HepG2 (cell line): Measurements from ENCODE around the gene CMC1. TPM values are rescaled to one million over a fixed set of nuclear protein-coding genes. Genes with fewer than 3 reads are reported as not detected.

Experiments
- ARID2 ChIP-seq: sonication (generic); formaldehyde crosslinking; IDR thresholded peaks from 2 replicates; pipeline ENCODE4 v1.8.1; 2022; ENCODE audit warnings: mild to moderate bottlenecking, missing genetic modification reagents, borderline replicate concordance
- MED1 ChIP-seq: sonication (generic); formaldehyde crosslinking; IDR thresholded peaks from 2 replicates; pipeline ENCODE4 v1.4.0; 2020; ENCODE audit warnings: missing genetic modification reagents
- POLR2A ChIP-seq, 2 experiments: IDR thresholded peaks; 2 replicates each; pipeline ENCODE4 v1.6.1; 2011; ENCODE audit warnings: low read depth in 2 of 2, low read length in 2 of 2, mild to moderate bottlenecking in 1 of 2, moderate library complexity in 1 of 2; ENCODE audit not compliant: insufficient read depth in 1 of 2
- RXRB ChIP-seq: IDR thresholded peaks from 2 replicates; pipeline ENCODE4 v1.6.1; 2016; ENCODE audit warnings: borderline replicate concordance, missing genetic modification reagents, missing compliant biosample characterization
- THAP9 ChIP-seq: sonication (generic); formaldehyde crosslinking; IDR thresholded peaks from 2 replicates; pipeline ENCODE4; 2020; ENCODE audit warnings: missing genetic modification reagents, mild to moderate bottlenecking, borderline replicate concordance
- USF2 ChIP-seq, 2 experiments: sonication (generic) in 1 of 2; formaldehyde crosslinking in 1 of 2; IDR thresholded peaks; 2 replicates each; pipeline versions ENCODE4 v1.5.1 to v1.6.1; 2011 to 2020; ENCODE audit warnings: borderline replicate concordance in 1 of 2, low read depth in 1 of 2, low read length in 1 of 2, mild to moderate bottlenecking in 1 of 2, missing genetic modification reagents in 1 of 2, moderate library complexity in 1 of 2
- ZBTB44 ChIP-seq: sonication (generic); formaldehyde crosslinking; IDR thresholded peaks from 2 replicates; pipeline ENCODE4 v1.4.0; 2020; ENCODE audit warnings: missing genetic modification reagents
- ZBTB8A ChIP-seq: sonication (generic); formaldehyde crosslinking; IDR thresholded peaks from 2 replicates; pipeline ENCODE4 v1.4.0; 2020; ENCODE audit warnings: mild to moderate bottlenecking, low read depth, missing genetic modification reagents, borderline replicate concordance
- ZFP41 ChIP-seq: sonication (generic); formaldehyde crosslinking; IDR thresholded peaks from 2 replicates; pipeline ENCODE4 v1.4.0; 2020; ENCODE audit warnings: mild to moderate bottlenecking, missing genetic modification reagents, borderline replicate concordance
- ZNF326 ChIP-seq: sonication (generic); formaldehyde crosslinking; IDR thresholded peaks from 2 replicates; pipeline ENCODE4 v1.4.0; 2020; ENCODE audit warnings: missing genetic modification reagents, borderline replicate concordance
- ZNF34 ChIP-seq: sonication (generic); formaldehyde crosslinking; IDR thresholded peaks from 2 replicates; pipeline ENCODE4 v1.4.0; 2020; ENCODE audit warnings: mild to moderate bottlenecking, missing genetic modification reagents, borderline replicate concordance
- ZNF788 ChIP-seq: sonication (generic); formaldehyde crosslinking; IDR thresholded peaks from 2 replicates; pipeline ENCODE4 v1.5.0; 2020; ENCODE audit warnings: mild to moderate bottlenecking, missing genetic modification reagents, borderline replicate concordance
- polyA plus RNA-seq, 8 experiments: library from polyadenylated mRNA; depleted of rRNA in 3 of 8; stranded (reverse) in 7 of 8; unstranded in 1 of 8; fragments of >200 nt; fragmentation: Illumina TruSeq in 4 of 8; extraction: Trizol in 4 of 8; gene quantifications; 2 replicates each; pipeline versions ENCODE4 v1.2.1 to v1.2.3, GENCODE V29; 2011 to 2016; ENCODE audit warnings: low read depth in 4 of 8, missing spikeins in 1 of 8, mixed read lengths in 1 of 8; ENCODE audit not compliant: insufficient read depth in 1 of 8
- total RNA-seq, 5 experiments: library from RNA; depleted of rRNA; stranded (reverse); fragments of >200 nt; fragmentation: Illumina TruSeq; extraction: Trizol; gene quantifications; 2 replicates each; pipeline ENCODE4 v1.2.3, GENCODE V29; 2016; ENCODE audit warnings: low read depth in 1 of 5

CMC1 gene
- total and polyA plus RNA-seq, 2 of the 13 experiments (the other 11 are each of a cell fraction or from before 2014, with no cell fraction given), result 22.1 to 29.5 TPM

- peak; percentile 75 for TF ChIP-seq RXRB (CRISPR knock-in tag)
- TF ChIP-seq POLR2A (IDR thresholded peaks at IDR 0.05; ENCODE audit: insufficient read depth in 1 of 2, low read depth in 2 of 2, low read length in 2 of 2), result peak; percentile 95 to 97
- TF ChIP-seq ZBTB8A (CRISPR knock-in tag), result peak; percentile 48; the same call in 1 of the 2 replicates
- TF ChIP-seq ZNF326, result no peak
- TF ChIP-seq ZNF788 (CRISPR knock-in tag), result peak; percentile 85
- TF ChIP-seq ZFP41, result peak; percentile 45; the same call in 1 of the 2 replicates
- TF ChIP-seq ZBTB44 (CRISPR knock-in tag), result 0 out of 2 replicates have a peak, but pooled peaks have one; percentile 57
- peak; percentile 83; the same call in 1 of the 2 replicates for TF ChIP-seq THAP9 (CRISPR knock-in tag)
- 0 out of 2 replicates have a peak, but pooled peaks have one; percentile 83 for TF ChIP-seq ZNF34 (CRISPR knock-in tag)
- no peak for TF ChIP-seq USF2 (IDR thresholded peaks at IDR 0.05; ENCODE audit: low read depth, low read length)
- TF ChIP-seq USF2 (CRISPR knock-in tag; IDR thresholded peaks at IDR 0.05; ENCODE audit: borderline replicate concordance), result peak; percentile 55; the same call in 1 of the 2 replicates
- peak; percentile 60; the same call in 1 of the 2 replicates for TF ChIP-seq ARID2 (CRISPR knock-in tag)
- peak; percentile 73 for TF ChIP-seq MED1
Observed at GRCh38 chr3:28241221-28242160, at the start of gene CMC1 (continued).
